Suprapubic skin (tissue), 4 donors: ENCODE measurements around the gene RNU1-1.
"Not testable (repeated sequence)": the region's sequence is repeated elsewhere in the genome, so short reads cannot be mapped to it uniquely, and the experiment has no call there.

Source experiments
- CTCF ChIP-seq, 2 donors: fragments of 200-600 bp in 1 of 2; fragments of 450-650 bp in 1 of 2; sonication (generic) in 1 of 2; IDR thresholded peaks; one replicate each; pipeline ENCODE4 v1.5.1; 2016 to 2019; ENCODE audit warnings: antibody characterized with exemption in 2 of 2, mild to moderate bottlenecking in 1 of 2, moderate library complexity in 1 of 2
- EP300 ChIP-seq: sonication (generic); formaldehyde crosslinking; IDR thresholded peaks from one replicate; pipeline ENCODE4 v1.6.1; 2017; ENCODE audit warnings: antibody characterized with exemption
- POLR2AphosphoS5 ChIP-seq, 3 donors: sonication (generic); formaldehyde crosslinking; IDR thresholded peaks; one replicate each; pipeline ENCODE4 v1.6.1; 2017; ENCODE audit warnings: antibody characterized with exemption in 3 of 3

GRCh38 chr1:16520435-16521287, 6.6 kb upstream of the RNU1-1 start:
- TF ChIP-seq CTCF (IDR thresholded peaks at IDR 0.05); POLR2AphosphoS5 (IDR thresholded peaks at IDR 0.05); EP300: not testable (repeated sequence)
